Heart left ventricle (tissue), 13 donors: ENCODE data around the gene SLC2A8.

ENCODE experiments used
- POLR2A ChIP-seq, 2 donors: fragments of 450-650 bp; IDR thresholded peaks; one replicate each; pipeline ENCODE4 v1.6.1; 2017; ENCODE audit warnings: antibody characterized with exemption in 2 of 2, mild to moderate bottlenecking in 2 of 2, moderate library complexity in 2 of 2
- TF ChIP-seq, protein P1 (sequence below), 12 donors: fragments of 200-600 bp; sonication (generic) in 4 of 12; IDR thresholded peaks; one replicate each; pipeline versions ENCODE4 v1.5.0 to v1.8.0; 2018 to 2022; ENCODE audit warnings: antibody characterized with exemption in 12 of 12, mild to moderate bottlenecking in 5 of 12
- donor health status: ischemic (EF 13 %, LVEDD 7.1; RV severe dilation, severe dysfunction).
- donor health status: DM: no; HTN: yes; CAD: no.
- donor health status: DM: no; HTN: no; CAD: no.
- donor health status: ischemic (EF 25% LVEDD 6.9; RV normal size, moderate dysfunction).
- donor health status: ischemic (EF 25% LVEDD 5.7; RV mildly dilated, moderate dysfunction).
- donor health status: ischemic (EF 35%, LVEDD 5.7; RV mildly dilated, moderate dysfunction).
- donor health status: nonischemic (EF 11% LVEDD 7.7; RV severe dilation, severe dysfunction).
- donor health status: DM: yes; HTN: yes; CAD: no.
- donor health status: PGD.
- donor health status: ischemic (EF 29% LVEDD 5.4; RV normal size, mild dysfunction).
- donor health status: nonischemic (EF 23%, LVEDD 6.1; RV moderate dilation, normal function).

GRCh38 chr9:127398275-127398647, 1.3 kb downstream of the SLC2A8 start:
- TF ChIP-seq POLR2A (IDR thresholded peaks at IDR 0.05): no peak
- TF ChIP-seq, protein P1, sequence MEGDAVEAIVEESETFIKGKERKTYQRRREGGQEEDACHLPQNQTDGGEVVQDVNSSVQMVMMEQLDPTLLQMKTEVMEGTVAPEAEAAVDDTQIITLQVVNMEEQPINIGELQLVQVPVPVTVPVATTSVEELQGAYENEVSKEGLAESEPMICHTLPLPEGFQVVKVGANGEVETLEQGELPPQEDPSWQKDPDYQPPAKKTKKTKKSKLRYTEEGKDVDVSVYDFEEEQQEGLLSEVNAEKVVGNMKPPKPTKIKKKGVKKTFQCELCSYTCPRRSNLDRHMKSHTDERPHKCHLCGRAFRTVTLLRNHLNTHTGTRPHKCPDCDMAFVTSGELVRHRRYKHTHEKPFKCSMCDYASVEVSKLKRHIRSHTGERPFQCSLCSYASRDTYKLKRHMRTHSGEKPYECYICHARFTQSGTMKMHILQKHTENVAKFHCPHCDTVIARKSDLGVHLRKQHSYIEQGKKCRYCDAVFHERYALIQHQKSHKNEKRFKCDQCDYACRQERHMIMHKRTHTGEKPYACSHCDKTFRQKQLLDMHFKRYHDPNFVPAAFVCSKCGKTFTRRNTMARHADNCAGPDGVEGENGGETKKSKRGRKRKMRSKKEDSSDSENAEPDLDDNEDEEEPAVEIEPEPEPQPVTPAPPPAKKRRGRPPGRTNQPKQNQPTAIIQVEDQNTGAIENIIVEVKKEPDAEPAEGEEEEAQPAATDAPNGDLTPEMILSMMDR (IDR thresholded peaks at IDR 0.05): peak in 3 of 12 donors; percentile 1 to 3 (median 3)
